ENCODE results near the gene RAP1A.
"Not testable (repeated sequence)": the region's sequence is repeated elsewhere in the genome, so short reads cannot be mapped to it uniquely, and the experiment has no call there.

Gene RAP1A

DNA sequence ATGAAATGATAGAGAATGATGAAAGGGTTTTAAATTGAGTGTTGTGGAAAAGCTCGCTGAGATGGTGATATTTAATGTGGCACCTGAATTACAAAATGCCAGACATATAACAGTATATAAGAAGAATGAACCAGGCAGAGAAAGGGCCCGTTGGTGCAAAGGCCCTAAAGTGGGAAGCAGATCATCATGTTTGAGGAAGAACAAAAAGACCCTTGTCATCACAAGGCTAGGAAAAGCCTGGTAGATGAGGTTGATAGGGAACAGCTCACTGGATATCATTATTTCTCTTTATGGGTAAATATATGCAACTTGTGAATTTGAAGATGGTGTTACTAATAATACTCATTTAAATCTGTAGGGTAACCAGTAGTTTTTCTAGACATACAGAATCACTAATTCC lies 11.0 kb downstream of the RAP1A start:
- no peak for DNase-seq (ENCODE audit: low read depth)

DNA sequence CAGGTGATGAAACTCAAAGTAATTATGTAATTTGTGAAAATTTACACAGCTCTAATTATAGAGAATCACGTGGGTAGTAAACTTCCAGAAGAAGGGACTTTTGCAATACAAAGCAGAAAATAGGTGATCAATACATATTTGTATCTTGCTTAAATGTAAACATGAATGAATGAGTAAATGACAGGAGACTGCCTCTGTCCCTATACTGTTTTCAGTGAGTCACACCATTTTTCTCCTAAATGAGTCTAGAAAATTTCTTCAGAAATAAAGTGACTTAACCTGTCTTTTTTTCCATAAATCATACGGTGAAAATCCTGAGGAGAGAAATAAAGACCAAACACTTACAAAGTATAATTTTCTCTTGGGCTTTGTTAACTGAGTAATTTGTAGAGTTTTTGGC lies 11.9 kb downstream of the RAP1A start:
- no peak for DNase-seq (ENCODE audit: low read depth)

DNA sequence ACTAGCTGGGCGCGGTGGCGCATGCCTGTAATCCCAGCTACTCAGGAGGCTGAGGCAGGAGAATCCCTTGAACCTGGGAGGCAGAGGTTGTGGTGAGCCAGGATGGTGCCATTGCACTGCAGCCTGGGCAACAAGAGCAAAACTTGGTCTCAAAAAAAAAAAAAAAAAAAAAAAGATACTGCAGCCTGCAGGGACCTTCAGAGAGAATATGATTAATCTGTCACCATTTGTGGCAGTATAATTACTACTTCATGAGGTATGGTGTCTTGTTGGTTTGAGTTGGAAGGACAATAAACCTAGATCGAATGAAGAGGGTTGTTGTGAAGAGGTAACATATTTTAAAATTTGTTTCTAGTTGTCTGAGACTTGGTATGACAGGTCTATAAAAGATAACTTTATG lies 13.2 kb downstream of the RAP1A start:
- DNase-seq (ENCODE audit: low read depth): not testable (repeated sequence)

- DNase-seq (ENCODE audit: low read depth): no peak
Observed at GRCh38 chr1:111633736-111634247, 14.2 kb downstream of the RAP1A start.

- DNase-seq (ENCODE audit: low read depth): no peak
Observed at GRCh38 chr1:111635324-111636009, 15.9 kb downstream of the RAP1A start.

DNA sequence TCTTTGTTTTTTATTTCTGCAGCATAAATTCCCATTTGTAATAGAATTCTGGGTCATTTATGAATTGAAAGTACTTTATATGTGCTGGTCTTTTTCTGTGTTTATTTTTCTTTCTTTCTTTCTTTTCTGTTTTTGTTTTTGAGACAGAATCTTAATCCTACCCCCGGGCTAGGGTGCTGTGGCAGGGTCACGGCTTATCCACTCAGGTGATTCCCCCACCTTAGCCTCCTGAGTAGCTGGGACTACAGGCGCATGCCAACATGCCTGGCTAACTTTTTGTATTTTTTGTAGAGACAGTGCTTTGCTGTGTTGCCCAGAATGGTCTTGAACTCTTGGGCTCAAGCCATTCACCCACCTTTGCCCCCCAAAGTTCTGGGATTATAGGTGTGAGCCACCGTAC lies 18.7 kb downstream of the RAP1A start:
- no peak for DNase-seq (ENCODE audit: low read depth)

- DNase-seq (ENCODE audit: low read depth): no peak
Observed at GRCh38 chr1:111639602-111640198, 20.1 kb downstream of the RAP1A start.

GRCh38 chr1:111643097-111643496 lies 23.5 kb downstream of the RAP1A start:
- no peak for DNase-seq (ENCODE audit: low read depth)

GRCh38 chr1:111643696-111644095 lies 24.1 kb downstream of the RAP1A start:
- DNase-seq (ENCODE audit: low read depth): no peak

GRCh38 chr1:111644506-111644905 lies 24.9 kb downstream of the RAP1A start:
- no peak for DNase-seq (ENCODE audit: low read depth)

GRCh38 chr1:111647736-111648135 lies 28.1 kb downstream of the RAP1A start:
- no peak for DNase-seq (ENCODE audit: low read depth)

- DNase-seq (ENCODE audit: low read depth): no peak
Observed at GRCh38 chr1:111648806-111649205, 29.2 kb downstream of the RAP1A start.

- no peak for DNase-seq (ENCODE audit: low read depth)
Observed at GRCh38 chr1:111649227-111649626, 29.6 kb downstream of the RAP1A start.

- no peak for DNase-seq (ENCODE audit: low read depth)
Observed at GRCh38 chr1:111649648-111650047, 30.1 kb downstream of the RAP1A start.

GRCh38 chr1:111653709-111654108 lies 34.1 kb downstream of the RAP1A start:
- no peak for DNase-seq (ENCODE audit: low read depth)

- DNase-seq (ENCODE audit: low read depth): no peak
Observed at GRCh38 chr1:111654839-111655238, 35.2 kb downstream of the RAP1A start.

GRCh38 chr1:111656086-111657017 lies 36.8 kb downstream of the RAP1A start:
- peak; percentile 32 for DNase-seq (ENCODE audit: low read depth)

DNA sequence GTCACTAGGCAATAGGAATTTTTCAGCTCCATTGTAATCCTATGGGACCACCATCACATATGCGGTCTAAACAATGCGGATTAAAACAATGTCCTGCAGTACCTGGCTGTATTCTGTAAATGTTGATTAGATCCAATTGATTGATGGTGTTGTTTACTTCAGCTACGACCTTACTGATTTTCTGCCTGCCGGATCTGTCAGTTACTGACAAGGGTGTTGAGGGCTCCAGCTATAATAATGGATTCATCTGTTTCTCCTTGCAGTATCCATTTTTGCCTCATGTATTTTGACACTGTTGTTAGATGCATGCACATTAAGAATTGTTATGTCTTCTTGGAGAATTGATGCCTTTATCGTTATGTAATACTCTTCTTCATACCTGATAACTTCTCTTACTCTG lies 39.0 kb downstream of the RAP1A start:
- DNase-seq (ENCODE audit: low read depth): no peak

DNA sequence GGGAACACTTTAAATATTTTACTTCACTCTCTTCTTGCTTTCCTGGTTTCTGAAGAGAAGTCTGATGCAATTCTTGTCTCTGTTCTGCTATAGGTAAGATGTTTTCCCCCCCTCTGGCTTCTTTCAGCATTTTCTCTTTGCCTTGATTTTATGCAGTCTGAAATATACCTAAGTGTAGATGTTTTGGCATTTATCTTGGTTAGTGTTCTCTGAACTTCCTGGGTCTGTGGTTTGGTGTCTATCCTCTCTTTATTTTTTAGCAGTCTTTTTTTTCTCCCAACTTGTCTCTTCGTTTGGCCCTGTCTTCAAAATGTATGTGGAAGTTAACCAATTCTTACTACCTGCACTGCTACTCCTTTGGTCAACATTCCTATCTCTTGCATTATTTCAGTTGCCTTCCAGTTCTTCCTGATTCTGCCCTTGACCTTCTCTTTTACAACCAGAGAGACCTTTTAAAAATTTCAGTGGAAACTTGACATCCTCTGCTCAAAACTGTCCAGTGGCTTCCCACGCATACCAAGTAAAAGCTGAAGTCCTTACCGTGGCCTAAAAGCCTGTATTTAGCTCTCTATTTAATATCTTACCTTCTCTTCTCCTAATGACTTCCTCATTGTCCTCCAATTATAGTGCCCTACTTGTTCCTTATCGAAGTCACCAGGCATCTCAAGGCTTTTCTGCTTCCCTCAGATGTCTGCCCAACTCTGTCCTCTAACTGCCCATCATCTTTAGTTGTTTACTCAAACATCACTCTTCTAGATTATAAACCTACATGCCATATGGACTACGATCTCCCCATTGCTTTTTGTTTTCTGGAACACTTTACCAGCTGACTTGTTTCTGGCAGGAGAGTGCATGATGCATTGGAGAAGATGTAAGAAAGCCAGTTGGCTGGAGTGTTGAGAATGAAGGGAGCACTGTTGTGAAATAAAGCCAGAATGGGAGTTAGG lies 40.9 kb downstream of the RAP1A start:
- DNase-seq (ENCODE audit: low read depth): no peak

GRCh38 chr1:111664652-111665051 lies 45.1 kb downstream of the RAP1A start:
- DNase-seq (ENCODE audit: low read depth): no peak

DNA sequence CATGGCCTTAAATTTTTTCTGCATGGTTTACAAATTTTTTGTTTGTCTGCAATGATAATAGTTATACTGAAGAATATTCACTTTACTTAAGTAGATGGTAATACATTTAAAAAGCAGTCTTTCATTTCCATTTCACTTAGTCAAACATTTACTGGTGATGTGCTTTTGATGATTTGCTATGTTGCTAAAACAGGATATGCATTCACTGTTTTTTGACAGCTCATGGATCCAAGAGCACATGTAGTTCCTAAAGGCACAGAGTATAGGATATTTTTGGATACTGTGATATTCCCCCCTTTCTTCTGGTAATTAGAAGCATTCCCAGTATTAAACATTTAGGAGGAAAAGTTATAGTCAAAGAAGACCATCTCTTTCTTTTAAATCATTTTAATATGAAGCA lies 45.9 kb downstream of the RAP1A start:
- no peak for DNase-seq (ENCODE audit: low read depth)

GRCh38 chr1:111666828-111667227 lies 47.2 kb downstream of the RAP1A start:
- DNase-seq (ENCODE audit: low read depth): no peak
